Medulla oblongata (tissue), 1 donor: ENCODE results near the gene ATP23.

Experiments used
- DNase-seq: peaks from one replicate; pipeline ENCODE4 v3.0.0-alpha.2; 2015; ENCODE audit errors: extremely low spot score

Gene ATP23

GRCh38 chr12:57941165-57941894 is at the start of gene ATP23:
Gene ATP23, plus strand, starts transcription at chr12:57941567. Its CDS starts 135 bp downstream, at chr12:57941702.
- DNase-seq = peak; percentile 87

GRCh38 chr12:57892232-57892972 is 49.0 kb upstream of the ATP23 start:
- DNase-seq = no peak

GRCh38 chr12:57893431-57894353 is 47.7 kb upstream of the ATP23 start:
- peak; percentile 95 for DNase-seq

GRCh38 chr12:57894399-57895292 is 46.7 kb upstream of the ATP23 start:
- DNase-seq = peak; percentile 50

GRCh38 chr12:57895389-57896114 is 45.8 kb upstream of the ATP23 start:
- DNase-seq = no peak

- peak; percentile 54 for DNase-seq
Measured at GRCh38 chr12:57896115-57896433, 45.3 kb upstream of the ATP23 start.

GRCh38 chr12:57896434-57897201 is 44.7 kb upstream of the ATP23 start:
- peak; percentile 81 for DNase-seq

GRCh38 chr12:57897286-57897974 is 43.9 kb upstream of the ATP23 start:
- DNase-seq = peak; percentile 17

- no peak for DNase-seq
Measured at GRCh38 chr12:57898308-57898970, 42.9 kb upstream of the ATP23 start.

GRCh38 chr12:57899010-57899662 is 42.2 kb upstream of the ATP23 start:
- DNase-seq = peak; percentile 32

- peak; percentile 24 for DNase-seq
Measured at GRCh38 chr12:57902478-57902969, 38.8 kb upstream of the ATP23 start.

GRCh38 chr12:57904426-57904825 is 36.9 kb upstream of the ATP23 start:
- DNase-seq = no peak

GRCh38 chr12:57904848-57905811 is 36.2 kb upstream of the ATP23 start:
- DNase-seq = peak; percentile 97

- DNase-seq = no peak
Measured at GRCh38 chr12:57905812-57906475, 35.4 kb upstream of the ATP23 start.

GRCh38 chr12:57906821-57907220 is 34.5 kb upstream of the ATP23 start:
- no peak for DNase-seq

- DNase-seq = no peak
Measured at GRCh38 chr12:57907281-57907680, 34.1 kb upstream of the ATP23 start.
